PC-9 (cell line): ENCODE data around the gene DCAF16.

Experiments
- EZH2 ChIP-seq: fragments of 200-600 bp; sonication (generic); IDR thresholded peaks from 2 replicates; pipeline ENCODE4 v1.8.0; 2017; ENCODE audit warnings: antibody characterized with exemption, low read depth
- TF ChIP-seq, protein P1 (sequence below): fragments of 200-600 bp; sonication (generic); conservative IDR thresholded peaks from 2 replicates; pipeline ENCODE4 v1.6.1; 2017; ENCODE audit warnings: mixed run types, antibody characterized with exemption, mild to moderate bottlenecking, moderate library complexity

DNA sequence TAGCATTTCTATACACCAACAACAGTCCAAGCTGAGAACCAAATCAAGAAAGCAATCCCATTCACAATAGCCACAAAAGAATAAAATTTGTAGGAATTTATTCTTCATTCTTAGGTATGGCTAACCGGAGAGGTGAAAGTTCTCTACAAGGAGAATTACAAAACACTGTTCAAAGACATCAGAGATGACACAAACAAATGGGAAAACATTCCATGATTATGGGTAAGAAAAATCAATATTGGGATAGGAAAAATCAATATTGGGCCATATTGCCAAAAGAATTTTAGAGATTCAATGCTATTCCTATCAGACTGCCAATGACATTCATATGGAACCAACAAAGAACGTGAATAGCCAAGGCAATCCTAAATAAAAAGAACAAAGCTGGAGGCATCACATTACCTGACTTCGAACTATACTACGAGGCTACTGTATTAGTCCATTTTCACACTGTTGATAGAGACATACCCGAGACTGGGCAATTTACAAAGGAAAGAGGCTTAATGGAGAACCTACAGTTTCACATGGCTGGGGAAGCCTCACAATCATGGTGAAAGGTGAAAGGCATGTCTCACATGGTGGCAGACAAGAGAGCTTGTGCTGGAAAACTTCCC, 49.3 kb upstream of the DCAF16 start:
- no peak for TF ChIP-seq EZH2
- TF ChIP-seq, protein P1, sequence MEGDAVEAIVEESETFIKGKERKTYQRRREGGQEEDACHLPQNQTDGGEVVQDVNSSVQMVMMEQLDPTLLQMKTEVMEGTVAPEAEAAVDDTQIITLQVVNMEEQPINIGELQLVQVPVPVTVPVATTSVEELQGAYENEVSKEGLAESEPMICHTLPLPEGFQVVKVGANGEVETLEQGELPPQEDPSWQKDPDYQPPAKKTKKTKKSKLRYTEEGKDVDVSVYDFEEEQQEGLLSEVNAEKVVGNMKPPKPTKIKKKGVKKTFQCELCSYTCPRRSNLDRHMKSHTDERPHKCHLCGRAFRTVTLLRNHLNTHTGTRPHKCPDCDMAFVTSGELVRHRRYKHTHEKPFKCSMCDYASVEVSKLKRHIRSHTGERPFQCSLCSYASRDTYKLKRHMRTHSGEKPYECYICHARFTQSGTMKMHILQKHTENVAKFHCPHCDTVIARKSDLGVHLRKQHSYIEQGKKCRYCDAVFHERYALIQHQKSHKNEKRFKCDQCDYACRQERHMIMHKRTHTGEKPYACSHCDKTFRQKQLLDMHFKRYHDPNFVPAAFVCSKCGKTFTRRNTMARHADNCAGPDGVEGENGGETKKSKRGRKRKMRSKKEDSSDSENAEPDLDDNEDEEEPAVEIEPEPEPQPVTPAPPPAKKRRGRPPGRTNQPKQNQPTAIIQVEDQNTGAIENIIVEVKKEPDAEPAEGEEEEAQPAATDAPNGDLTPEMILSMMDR, result no peak
